SW480 (cell line): ENCODE data around the gene PLA1A.
A peak's percentile ranks its signal among the peaks of the same experiment; 100 is the strongest.
"Not testable (repeated sequence)": the region's sequence is repeated elsewhere in the genome, so short reads cannot be mapped to it uniquely, and the experiment has no call there.

ENCODE experiments used
- DNase-seq: peaks from one replicate; pipeline ENCODE4 v3.0.0-alpha.2; 2016; ENCODE audit warnings: low spot score

The PLA1A gene

GRCh38 chr3:119597548-119598288 is at the start of gene PLA1A:
Gene PLA1A, plus strand, starts transcription at chr3:119597885. Its CDS starts 29 bp downstream, at chr3:119597914.
- DNase-seq, result no peak

GRCh38 chr3:119548341-119548740 is 49.3 kb upstream of the PLA1A start:
- DNase-seq, result no peak

- no peak for DNase-seq
Measured at GRCh38 chr3:119550192-119550910, 47.3 kb upstream of the PLA1A start.

GRCh38 chr3:119551598-119551997 is 46.1 kb upstream of the PLA1A start:
- no peak for DNase-seq

- DNase-seq, result not testable (repeated sequence)
Measured at GRCh38 chr3:119552928-119553327, 44.8 kb upstream of the PLA1A start.

- no peak for DNase-seq
Measured at GRCh38 chr3:119553823-119554415, 43.8 kb upstream of the PLA1A start.

GRCh38 chr3:119555309-119555735 is 42.4 kb upstream of the PLA1A start:
- no peak for DNase-seq

- no peak for DNase-seq
Measured at GRCh38 chr3:119555929-119556328, 41.8 kb upstream of the PLA1A start.

GRCh38 chr3:119557192-119557876 is 40.4 kb upstream of the PLA1A start:
- no peak for DNase-seq

- DNase-seq, result no peak
Measured at GRCh38 chr3:119557877-119558269, 39.8 kb upstream of the PLA1A start.

- DNase-seq, result no peak
Measured at GRCh38 chr3:119558626-119559317, 38.9 kb upstream of the PLA1A start.

- DNase-seq, result peak; percentile 70
Measured at GRCh38 chr3:119559441-119559963, 38.2 kb upstream of the PLA1A start, which contains the start of gene CD80. Gene CD80, minus strand, starts transcription at chr3:119559614. Its CDS starts 1,886 bp downstream, at chr3:119557728.

- no peak for DNase-seq
Measured at GRCh38 chr3:119560160-119560559, 37.5 kb upstream of the PLA1A start.

GRCh38 chr3:119562307-119562961 is 35.3 kb upstream of the PLA1A start:
- no peak for DNase-seq

GRCh38 chr3:119563334-119563733 is 34.4 kb upstream of the PLA1A start:
- DNase-seq, result not testable (repeated sequence)

GRCh38 chr3:119569156-119569555 is 28.5 kb upstream of the PLA1A start:
- DNase-seq, result no peak

GRCh38 chr3:119570229-119570628 is 27.5 kb upstream of the PLA1A start:
- DNase-seq, result no peak

- no peak for DNase-seq
Measured at GRCh38 chr3:119571230-119571629, 26.5 kb upstream of the PLA1A start.

GRCh38 chr3:119571688-119572087 is 26.0 kb upstream of the PLA1A start:
- DNase-seq, result no peak

GRCh38 chr3:119575507-119575906 is 22.2 kb upstream of the PLA1A start:
- DNase-seq, result no peak
